ENCODE results near the gene TMEM171.

The TMEM171 gene

GRCh38 chr5:73119451-73120157, 771 bp upstream of the TMEM171 start:
- no peak for DNase-seq (ENCODE audit: low read depth)

DNA sequence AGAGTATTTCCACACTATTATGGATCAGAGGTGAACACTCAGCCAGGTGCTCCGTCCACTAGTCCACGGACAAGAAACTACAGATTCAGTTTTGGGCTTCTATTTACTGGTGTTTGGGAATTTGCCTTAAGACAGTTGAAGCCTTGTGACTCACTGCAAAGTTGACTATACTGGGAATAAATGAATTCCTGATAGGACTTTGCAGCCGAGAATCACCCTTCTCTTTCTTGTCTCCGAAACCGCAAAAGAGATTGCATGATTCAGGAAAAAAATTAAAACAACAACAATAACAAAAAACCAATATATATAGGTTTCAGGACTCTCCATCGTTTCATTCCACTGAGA, 716 bp downstream of the TMEM171 start:
- DNase-seq (ENCODE audit: low read depth), result no peak

DNA sequence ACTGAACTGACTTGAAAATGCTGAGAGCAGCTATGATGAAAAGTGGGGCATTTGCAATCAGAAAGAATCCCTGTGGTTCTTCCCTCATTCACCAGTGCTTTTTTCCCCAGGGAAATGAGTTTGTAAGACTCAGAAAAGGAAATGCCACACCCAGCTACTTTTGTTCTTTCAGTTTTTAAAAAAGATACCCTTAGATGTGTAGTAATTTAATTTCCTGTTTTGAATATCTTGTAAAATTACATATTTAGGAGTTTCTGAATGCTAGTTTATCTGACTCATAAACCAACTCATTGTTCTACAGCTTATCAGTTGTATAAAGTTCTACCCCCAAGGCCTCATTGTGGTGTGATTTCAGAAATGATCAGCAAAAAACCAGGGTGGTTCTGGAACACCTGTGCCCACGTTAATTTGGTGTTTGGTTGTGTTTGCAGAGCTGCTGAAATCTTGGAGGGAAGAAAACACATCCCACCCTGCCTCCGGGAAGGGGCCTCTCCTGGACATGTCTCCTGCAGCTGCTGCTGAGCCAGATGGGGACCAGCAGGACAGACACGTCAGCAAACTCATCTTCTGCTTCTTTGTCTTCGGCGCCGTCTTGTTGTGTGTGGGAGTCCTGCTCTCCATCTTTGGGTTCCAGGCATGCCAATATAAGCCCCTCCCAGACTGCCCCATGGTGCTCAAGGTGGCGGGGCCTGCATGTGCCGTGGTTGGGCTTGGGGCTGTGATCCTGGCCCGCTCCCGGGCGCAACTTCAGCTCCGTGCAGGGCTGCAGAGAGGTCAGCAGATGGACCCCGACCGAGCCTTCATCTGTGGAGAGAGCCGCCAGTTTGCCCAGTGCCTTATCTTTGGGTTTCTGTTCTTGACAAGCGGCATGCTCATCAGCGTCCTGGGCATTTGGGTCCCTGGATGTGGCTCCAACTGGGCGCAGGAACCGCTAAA, 2.8 kb downstream of the TMEM171 start:
- no peak for DNase-seq (ENCODE audit: low read depth)

DNA sequence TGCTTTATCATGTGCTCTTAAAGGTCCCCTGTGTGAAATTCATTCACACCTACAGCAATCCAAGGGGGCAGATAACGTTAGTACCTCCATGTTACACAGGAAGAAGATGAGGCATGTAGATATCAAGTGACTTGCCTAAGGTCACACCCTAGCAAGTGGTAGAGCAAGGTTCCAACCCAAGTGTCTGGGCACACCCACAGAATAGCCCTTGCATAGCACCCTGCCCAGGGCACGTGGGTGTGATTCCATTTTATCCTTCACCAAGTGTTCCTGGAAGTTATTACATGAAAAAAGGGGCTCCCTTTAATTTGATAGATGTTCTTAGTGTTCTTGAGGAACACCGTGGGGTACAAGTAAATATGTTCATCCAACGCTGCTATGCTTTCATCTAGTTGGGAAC, 4.9 kb downstream of the TMEM171 start:
- DNase-seq (ENCODE audit: low read depth), result no peak

- DNase-seq (ENCODE audit: low read depth), result no peak
These were observed 6.0 kb downstream of the TMEM171 start for GRCh38 chr5:73126381-73126780.

GRCh38 chr5:73126957-73127356, 6.6 kb downstream of the TMEM171 start:
- no peak for DNase-seq (ENCODE audit: low read depth)

GRCh38 chr5:73129143-73129542, 8.8 kb downstream of the TMEM171 start:
- no peak for DNase-seq (ENCODE audit: low read depth)

GRCh38 chr5:73130811-73131210, 10.4 kb downstream of the TMEM171 start:
- DNase-seq (ENCODE audit: low read depth), result no peak

GRCh38 chr5:73131711-73132425, 11.5 kb downstream of the TMEM171 start:
- no peak for DNase-seq (ENCODE audit: low read depth)

GRCh38 chr5:73132759-73133158, 12.4 kb downstream of the TMEM171 start:
- no peak for DNase-seq (ENCODE audit: low read depth)

GRCh38 chr5:73135021-73135420, 14.6 kb downstream of the TMEM171 start:
- DNase-seq (ENCODE audit: low read depth), result no peak

DNA sequence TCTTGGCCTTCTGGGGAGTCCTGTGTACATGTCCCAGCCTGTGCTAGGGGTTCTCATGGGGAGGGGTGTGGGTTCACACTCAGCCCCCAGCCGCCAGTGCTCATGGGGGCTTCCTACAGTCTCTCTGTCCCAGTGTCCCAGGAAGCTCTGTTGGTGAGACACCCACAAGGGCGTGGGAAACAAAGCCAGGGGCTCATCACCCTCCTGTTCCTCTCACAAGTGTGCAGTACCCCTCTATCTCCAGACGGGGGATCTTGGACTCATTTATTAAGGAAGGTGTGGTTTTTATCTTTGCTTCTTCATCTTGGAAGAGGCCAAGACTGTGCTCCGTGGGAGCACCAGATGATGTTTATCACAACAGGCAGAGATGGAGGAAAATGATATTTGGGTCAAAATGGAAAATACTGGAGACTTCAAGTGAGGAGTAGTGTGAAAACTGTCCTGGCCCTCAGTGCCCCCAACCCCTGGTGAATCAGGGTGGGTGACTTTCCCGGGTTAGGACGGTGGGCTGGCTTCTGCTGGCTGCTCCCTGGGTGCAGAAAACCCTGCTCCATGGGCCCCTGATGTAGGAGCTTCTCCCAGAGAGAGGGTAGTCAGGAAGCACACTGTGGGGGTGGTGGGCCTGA, 15.2 kb downstream of the TMEM171 start:
- no peak for DNase-seq (ENCODE audit: low read depth)

- DNase-seq (ENCODE audit: low read depth), result no peak
These were observed 15.7 kb downstream of the TMEM171 start for GRCh38 chr5:73136055-73136562.

DNA sequence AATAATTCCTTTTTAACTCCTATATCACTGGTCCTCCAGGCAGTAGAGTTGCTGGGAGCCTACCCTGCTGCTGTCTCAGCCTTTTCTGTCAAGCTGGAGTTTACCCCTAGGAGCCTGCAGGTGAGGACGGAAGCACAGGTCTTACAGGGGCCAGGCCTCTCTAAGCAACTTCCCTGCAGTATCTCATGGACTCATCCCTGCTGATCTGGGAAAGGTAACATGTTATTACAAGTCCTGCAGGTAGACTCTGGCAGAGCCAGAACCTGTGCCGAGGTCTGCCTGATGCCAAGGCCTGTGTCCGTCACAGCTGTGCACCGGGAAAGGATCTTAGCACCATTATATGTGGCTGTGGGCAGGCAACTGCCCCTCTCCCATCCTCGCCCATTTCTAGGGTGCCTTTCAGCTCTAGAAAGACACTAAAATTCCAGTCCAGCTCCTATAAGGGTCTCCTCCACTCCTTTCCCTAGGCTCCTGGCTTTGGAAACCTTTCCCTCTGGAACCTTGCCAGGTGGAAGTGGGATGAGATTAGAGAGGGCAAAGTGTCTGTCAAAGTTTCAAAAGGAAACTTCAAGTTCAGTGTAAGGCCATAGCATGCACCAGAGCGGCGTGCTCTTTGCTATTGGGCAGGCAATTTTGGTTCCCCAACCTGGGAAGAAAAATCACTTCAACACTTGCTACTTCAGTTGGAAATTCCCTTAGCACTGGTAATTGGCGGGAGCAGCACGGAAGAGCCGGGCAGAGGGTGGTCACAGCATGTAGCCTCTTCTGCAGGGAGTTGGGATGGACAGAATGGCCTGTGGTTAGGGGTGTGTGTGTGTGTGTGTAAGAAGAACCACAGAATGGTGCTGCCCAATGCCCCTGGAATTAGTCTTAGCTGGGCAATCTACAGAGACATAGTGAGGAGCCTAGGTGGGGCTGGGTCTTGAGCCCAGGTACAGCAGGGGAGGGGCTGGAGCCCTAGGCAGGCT, 17.5 kb downstream of the TMEM171 start:
- DNase-seq (ENCODE audit: low read depth), result no peak

GRCh38 chr5:73139485-73139884, 19.1 kb downstream of the TMEM171 start:
- no peak for DNase-seq (ENCODE audit: low read depth)

- DNase-seq (ENCODE audit: low read depth), result no peak
These were observed 20.4 kb downstream of the TMEM171 start for GRCh38 chr5:73140801-73141200.

DNA sequence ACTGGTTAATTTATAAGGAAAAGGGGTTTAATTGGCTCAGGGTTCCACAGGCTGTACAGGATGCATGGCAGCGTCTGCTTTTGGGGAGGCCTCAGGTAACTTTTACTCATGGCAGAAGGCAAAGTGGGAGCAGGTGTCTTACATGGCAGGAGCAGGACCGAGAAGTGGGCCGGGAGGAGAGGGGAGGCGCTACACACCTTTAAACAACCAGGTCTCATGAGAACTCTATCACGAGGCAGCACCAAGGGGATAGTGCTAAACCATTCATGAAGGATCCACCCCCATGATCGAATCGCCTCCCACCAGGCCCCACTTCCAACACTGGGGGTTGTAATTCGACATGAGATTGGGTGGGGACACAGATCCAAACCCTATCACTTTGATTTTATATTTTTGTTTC, 21.7 kb downstream of the TMEM171 start:
- DNase-seq (ENCODE audit: low read depth), result no peak

DNA sequence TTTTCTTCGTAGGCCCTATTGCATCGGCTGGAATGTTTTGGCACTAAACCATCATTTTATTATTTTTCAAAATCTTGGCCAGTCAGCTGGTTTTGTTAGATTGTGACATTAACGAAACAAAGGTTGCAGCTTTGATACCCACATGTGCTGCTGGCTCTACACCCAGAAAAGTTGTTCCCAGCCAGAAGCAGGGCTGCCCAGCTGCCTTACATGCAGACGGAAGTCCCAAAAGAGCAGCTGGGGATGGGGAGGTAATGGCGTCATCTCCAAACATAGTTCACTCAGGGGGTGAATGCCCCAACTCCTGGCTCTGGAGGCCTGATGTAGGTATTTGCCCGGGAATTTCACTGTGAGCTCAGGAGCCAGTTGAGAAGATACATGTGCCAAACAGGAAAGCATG, 23.3 kb downstream of the TMEM171 start:
- DNase-seq (ENCODE audit: low read depth), result no peak

DNA sequence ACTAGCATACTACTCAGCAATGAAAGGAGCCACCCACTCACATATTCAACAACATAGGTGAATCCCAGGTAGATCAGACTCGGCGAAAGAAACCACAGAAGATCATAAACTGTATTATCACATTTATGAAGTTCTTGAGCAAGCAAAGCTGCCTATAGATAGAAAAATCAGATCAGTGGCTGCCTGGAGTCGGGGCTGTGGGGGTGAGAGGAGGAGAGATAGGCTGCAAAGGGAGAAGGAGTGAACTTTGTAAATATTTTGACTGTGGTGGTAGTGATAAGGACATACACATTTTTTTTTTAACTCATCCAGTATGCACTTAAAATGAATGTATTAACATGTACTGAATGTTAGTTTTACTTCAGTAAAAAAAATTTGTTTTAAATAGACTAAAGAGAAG, 29.2 kb downstream of the TMEM171 start:
- no peak for DNase-seq (ENCODE audit: low read depth)

GRCh38 chr5:73150876-73151275, 30.5 kb downstream of the TMEM171 start:
- no peak for DNase-seq (ENCODE audit: low read depth)

Data from stimulated activated CD8-positive, alpha-beta memory T cell treated with anti-CD3 and anti-CD28 coated beads, Interleukin-4, amount 100 ng/mL, for 24 hours (primary cell).